ENCODE measurements around the gene CKAP5. TPM values are rescaled to one million over a fixed set of nuclear protein-coding genes. Genes with fewer than 3 reads are reported as not detected.

The CKAP5 gene
- 61.4 and 111 TPM in 2 replicates for total RNA-seq
- 64.7 and 91.9 TPM in 2 replicates for polyA plus RNA-seq
- 50.8 and 58.1 TPM in 2 replicates for polyA plus RNA-seq (2012)
- polyA minus RNA-seq (ENCODE audit: low replicate concordance), result 53.2 and 104 TPM in 2 replicates

- Histone ChIP-seq H3K27ac (ENCODE audit: insufficient read depth, low read length) (peak within 1 kb of the TSS; percentile 78), H3K4me3 (replicated peaks in 1 of 4; ENCODE audit: control extremely low read depth in 1 of 4, insufficient read depth in 1 of 4, low read depth in 3 of 4, low read length in 4 of 4) (peak within 1 kb of the TSS; percentile 73 to 98 (median 84)), H3K4me2 (ENCODE audit: extremely low read depth, insufficient read depth, low read length) (peak within 1 kb of the TSS; percentile 89), H3K36me3 (ENCODE audit: control insufficient read depth, insufficient read depth, low read length) (no peaks in the 10 kb centered on the region), H3K9me3 (ENCODE audit: control insufficient read depth, insufficient read depth, low read depth, low read length) (no peaks in the 10 kb centered on the region), H3K79me2 (ENCODE audit: control insufficient read depth, insufficient read depth, low read length) (peaks cover 49% of the 10 kb centered on the region), H4K20me1 (ENCODE audit: control insufficient read depth, extremely low read depth, insufficient read depth, low read length) (no peaks in the 10 kb centered on the region), H3K9ac (ENCODE audit: insufficient read depth, low read length) (peak within 1 kb of the TSS; percentile 84), H2AFZ (ENCODE audit: low read length) (peak within 1 kb of the TSS; percentile 78), H3K4me1 (ENCODE audit: control insufficient read depth, extremely low read depth, insufficient read depth, low read length) (no peaks in the 10 kb centered on the region), H3K27me3 (ENCODE audit: control insufficient read depth, insufficient read depth, low read length) (no peaks in the 10 kb centered on the region)
- no peak for TF ChIP-seq EZH2 (IDR thresholded peaks at IDR 0.05; ENCODE audit: low read length, missing control alignments)
- peak; percentile 90 to 91 for DNase-seq (ENCODE audit: low read depth in 2 of 2)
These were observed at the start of gene CKAP5 for GRCh38 chr11:46845740-46846509. Gene CKAP5, minus strand, starts transcription at chr11:46846280. Its CDS starts 25,049 bp downstream, at chr11:46821231.

GRCh38 chr11:46895821-46896220, 49.7 kb upstream of the CKAP5 start:
- DNase-seq (ENCODE audit: low read depth in 2 of 2), result peak in 1 of 2 donors; percentile 50
- Histone ChIP-seq H3K79me2 (ENCODE audit: control insufficient read depth, insufficient read depth, low read length) (no peaks in the 10 kb centered on the region), H4K20me1 (ENCODE audit: control insufficient read depth, extremely low read depth, insufficient read depth, low read length) (no peaks in the 10 kb centered on the region), H3K9ac (ENCODE audit: insufficient read depth, low read length) (no peak overlapping the region), H3K27me3 (ENCODE audit: control insufficient read depth, insufficient read depth, low read length) (no peaks in the 10 kb centered on the region), H3K27ac (ENCODE audit: insufficient read depth, low read length) (no peak overlapping the region), H3K36me3 (ENCODE audit: control insufficient read depth, insufficient read depth, low read length) (no peaks in the 10 kb centered on the region), H3K4me1 (ENCODE audit: control insufficient read depth, extremely low read depth, insufficient read depth, low read length) (no peaks in the 10 kb centered on the region), H2AFZ (ENCODE audit: low read length) (no peak overlapping the region), H3K9me3 (ENCODE audit: control insufficient read depth, insufficient read depth, low read depth, low read length) (no peaks in the 10 kb centered on the region), H3K4me3 (replicated peaks in 1 of 4; ENCODE audit: control extremely low read depth in 1 of 4, insufficient read depth in 1 of 4, low read depth in 3 of 4, low read length in 4 of 4) (no peak overlapping the region), H3K4me2 (ENCODE audit: extremely low read depth, insufficient read depth, low read length) (no peak overlapping the region)
- TF ChIP-seq CTCF (conservative IDR thresholded peaks at IDR 0.05 in 1 of 2, IDR thresholded peaks at IDR 0.05 in 1 of 2; ENCODE audit: low read depth in 1 of 2, low read length in 2 of 2), result no peak
- TF ChIP-seq EZH2 (IDR thresholded peaks at IDR 0.05; ENCODE audit: low read length, missing control alignments), result no peak

- no peaks in the 10 kb centered on the region for H4K20me1 ChIP-seq (ENCODE audit: control insufficient read depth, extremely low read depth, insufficient read depth, low read length)
- no peak overlapping the region for H3K4me2 ChIP-seq (ENCODE audit: extremely low read depth, insufficient read depth, low read length)
These were observed 48.9 kb upstream of the CKAP5 start for GRCh38 chr11:46894961-46895360.

More at GRCh38 chr11:46894961-46895360, 48.9 kb upstream of the CKAP5 start:
- Histone ChIP-seq H3K79me2 (ENCODE audit: control insufficient read depth, insufficient read depth, low read length) (no peaks in the 10 kb centered on the region), H3K9me3 (ENCODE audit: control insufficient read depth, insufficient read depth, low read depth, low read length) (no peaks in the 10 kb centered on the region), H3K4me1 (ENCODE audit: control insufficient read depth, extremely low read depth, insufficient read depth, low read length) (no peaks in the 10 kb centered on the region), H3K27me3 (ENCODE audit: control insufficient read depth, insufficient read depth, low read length) (no peaks in the 10 kb centered on the region), H3K4me3 (replicated peaks in 1 of 4; ENCODE audit: control extremely low read depth in 1 of 4, insufficient read depth in 1 of 4, low read depth in 3 of 4, low read length in 4 of 4) (no peak overlapping the region), H3K9ac (ENCODE audit: insufficient read depth, low read length) (no peak overlapping the region), H3K27ac (ENCODE audit: insufficient read depth, low read length) (no peak overlapping the region), H3K36me3 (ENCODE audit: control insufficient read depth, insufficient read depth, low read length) (no peaks in the 10 kb centered on the region), H2AFZ (ENCODE audit: low read length) (no peak overlapping the region)
- no peak for DNase-seq (ENCODE audit: low read depth in 2 of 2)
- TF ChIP-seq CTCF (conservative IDR thresholded peaks at IDR 0.05 in 1 of 2, IDR thresholded peaks at IDR 0.05 in 1 of 2; ENCODE audit: low read depth in 1 of 2, low read length in 2 of 2) (no peak), EZH2 (IDR thresholded peaks at IDR 0.05; ENCODE audit: low read length, missing control alignments) (no peak)

All from fibroblast of lung (primary cell).